WERI-Rb-1 (cell line): Measurements from ENCODE around the gene RLN1.

Experiments
- DNase-seq: peaks from one replicate; pipeline ENCODE4 v3.0.0-alpha.2; 2020
- H3K27ac ChIP-seq: fragments of 250-450 bp; sonication (Bioruptor Pico); 2 replicates; pipeline ENCODE4 v1.5.1; 2020; ENCODE audit warnings: mild to moderate bottlenecking, moderate library complexity
- H3K27me3 ChIP-seq: fragments of 250-450 bp; sonication (Bioruptor Pico); 2 replicates; pipeline ENCODE4 v1.5.1; 2021; ENCODE audit warnings: mild to moderate bottlenecking, low read depth, moderate library complexity; ENCODE audit not compliant: insufficient read depth, severe bottlenecking
- H3K36me3 ChIP-seq: fragments of 250-450 bp; sonication (Bioruptor Pico); 2 replicates; pipeline ENCODE4 v1.5.1; 2020; ENCODE audit warnings: mild to moderate bottlenecking, moderate library complexity
- H3K4me3 ChIP-seq: 2 replicates; pipeline ENCODE4 v1.5.1; 2011; ENCODE audit warnings: low read depth, mild to moderate bottlenecking, control low read depth, low read length
- H3K9me3 ChIP-seq: fragments of 250-450 bp; sonication (Bioruptor Pico); 2 replicates; pipeline ENCODE4 v1.5.1; 2021; ENCODE audit warnings: mild to moderate bottlenecking, moderate library complexity; ENCODE audit not compliant: severe bottlenecking
- TF ChIP-seq, protein P1 (sequence below): IDR thresholded peaks from 2 replicates; pipeline ENCODE4 v1.5.1; 2011; ENCODE audit warnings: low read depth, mild to moderate bottlenecking, control low read depth, inconsistent platforms, low read length

RLN1 gene

DNA sequence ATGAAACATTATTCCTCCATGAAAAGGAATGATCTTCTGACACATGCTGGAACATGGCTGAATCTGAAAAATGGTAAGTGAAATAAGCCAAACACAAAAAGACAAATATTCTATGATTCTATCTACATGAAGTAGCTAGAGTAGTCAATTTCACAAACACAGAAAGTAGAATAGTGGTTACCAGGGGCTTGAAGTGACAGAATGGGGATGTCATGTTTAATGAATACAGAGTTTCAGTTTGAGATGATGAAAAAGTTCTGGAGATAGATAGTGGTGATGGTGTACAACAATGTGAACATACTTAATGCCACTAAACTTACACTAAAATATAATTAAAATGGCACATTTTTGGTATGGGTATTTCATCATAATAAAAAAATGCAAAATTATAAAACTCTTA is 53.4 kb downstream of the RLN1 start:
- no peaks in the 10 kb centered on the region for H3K36me3 ChIP-seq
- TF ChIP-seq, protein P1, sequence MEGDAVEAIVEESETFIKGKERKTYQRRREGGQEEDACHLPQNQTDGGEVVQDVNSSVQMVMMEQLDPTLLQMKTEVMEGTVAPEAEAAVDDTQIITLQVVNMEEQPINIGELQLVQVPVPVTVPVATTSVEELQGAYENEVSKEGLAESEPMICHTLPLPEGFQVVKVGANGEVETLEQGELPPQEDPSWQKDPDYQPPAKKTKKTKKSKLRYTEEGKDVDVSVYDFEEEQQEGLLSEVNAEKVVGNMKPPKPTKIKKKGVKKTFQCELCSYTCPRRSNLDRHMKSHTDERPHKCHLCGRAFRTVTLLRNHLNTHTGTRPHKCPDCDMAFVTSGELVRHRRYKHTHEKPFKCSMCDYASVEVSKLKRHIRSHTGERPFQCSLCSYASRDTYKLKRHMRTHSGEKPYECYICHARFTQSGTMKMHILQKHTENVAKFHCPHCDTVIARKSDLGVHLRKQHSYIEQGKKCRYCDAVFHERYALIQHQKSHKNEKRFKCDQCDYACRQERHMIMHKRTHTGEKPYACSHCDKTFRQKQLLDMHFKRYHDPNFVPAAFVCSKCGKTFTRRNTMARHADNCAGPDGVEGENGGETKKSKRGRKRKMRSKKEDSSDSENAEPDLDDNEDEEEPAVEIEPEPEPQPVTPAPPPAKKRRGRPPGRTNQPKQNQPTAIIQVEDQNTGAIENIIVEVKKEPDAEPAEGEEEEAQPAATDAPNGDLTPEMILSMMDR, result no peak
- H3K27ac ChIP-seq, result no peak overlapping the region
- no peaks in the 10 kb centered on the region for H3K9me3 ChIP-seq
- no peak for DNase-seq
- H3K4me3 ChIP-seq, result no peak overlapping the region
- H3K27me3 ChIP-seq, result no peaks in the 10 kb centered on the region
